Measurements from ENCODE around the gene AGAP1.

Gene AGAP1

DNA sequence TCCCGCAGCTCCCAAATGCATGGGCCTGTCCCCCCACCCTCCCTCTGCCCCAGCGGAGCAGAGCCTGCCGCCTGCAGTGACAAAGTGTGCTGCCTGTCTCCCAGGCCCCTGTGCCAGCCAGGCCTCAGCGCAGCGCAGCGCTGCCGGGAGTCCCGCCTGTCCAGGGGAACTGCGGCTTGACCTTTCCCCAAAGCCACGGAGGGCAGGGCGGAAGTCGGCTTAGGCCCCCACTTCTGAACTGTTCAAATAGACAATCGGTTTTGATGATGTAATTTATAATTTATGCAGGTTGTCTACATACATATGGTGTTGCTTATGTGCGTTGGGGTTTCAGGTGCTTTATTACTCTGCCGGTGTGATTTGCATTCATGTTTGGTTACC, 667.2 kb downstream of the AGAP1 start:
- DNase-seq, result no peak

- DNase-seq, result no peak
These were observed 667.7 kb downstream of the AGAP1 start for GRCh38 chr2:236161531-236161930.

- DNase-seq, result no peak
These were observed 668.4 kb downstream of the AGAP1 start for GRCh38 chr2:236162031-236162845.

DNA sequence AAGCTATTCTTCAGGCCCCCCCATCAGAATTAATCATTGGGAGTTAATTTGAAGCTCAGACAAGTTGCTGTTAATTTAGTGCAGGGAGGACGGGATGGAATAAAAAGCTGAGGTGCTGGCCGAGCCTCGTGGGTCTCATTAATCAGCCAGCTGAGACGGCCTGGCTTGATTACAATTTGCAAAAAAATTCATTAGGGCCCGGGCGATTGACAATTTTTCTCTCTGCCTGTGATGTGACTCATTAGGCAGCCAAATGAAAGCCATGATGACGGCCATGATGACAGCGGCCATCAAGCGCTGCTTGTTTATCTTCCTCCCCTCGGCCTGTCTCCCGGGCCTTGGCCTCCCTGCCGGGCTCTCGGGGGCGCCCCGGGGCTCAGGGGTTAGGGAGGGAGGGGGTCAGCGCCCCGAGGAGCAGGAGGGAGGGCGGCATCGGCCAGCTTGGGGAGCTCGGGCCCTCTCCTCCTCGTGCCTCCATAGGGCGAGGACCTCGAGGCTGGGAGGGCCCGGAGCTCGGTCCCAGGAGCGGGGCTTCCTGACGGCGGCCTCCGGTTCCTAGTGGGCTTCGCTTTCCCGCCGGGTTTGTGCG, 669.1 kb downstream of the AGAP1 start:
- DNase-seq, result no peak

DNA sequence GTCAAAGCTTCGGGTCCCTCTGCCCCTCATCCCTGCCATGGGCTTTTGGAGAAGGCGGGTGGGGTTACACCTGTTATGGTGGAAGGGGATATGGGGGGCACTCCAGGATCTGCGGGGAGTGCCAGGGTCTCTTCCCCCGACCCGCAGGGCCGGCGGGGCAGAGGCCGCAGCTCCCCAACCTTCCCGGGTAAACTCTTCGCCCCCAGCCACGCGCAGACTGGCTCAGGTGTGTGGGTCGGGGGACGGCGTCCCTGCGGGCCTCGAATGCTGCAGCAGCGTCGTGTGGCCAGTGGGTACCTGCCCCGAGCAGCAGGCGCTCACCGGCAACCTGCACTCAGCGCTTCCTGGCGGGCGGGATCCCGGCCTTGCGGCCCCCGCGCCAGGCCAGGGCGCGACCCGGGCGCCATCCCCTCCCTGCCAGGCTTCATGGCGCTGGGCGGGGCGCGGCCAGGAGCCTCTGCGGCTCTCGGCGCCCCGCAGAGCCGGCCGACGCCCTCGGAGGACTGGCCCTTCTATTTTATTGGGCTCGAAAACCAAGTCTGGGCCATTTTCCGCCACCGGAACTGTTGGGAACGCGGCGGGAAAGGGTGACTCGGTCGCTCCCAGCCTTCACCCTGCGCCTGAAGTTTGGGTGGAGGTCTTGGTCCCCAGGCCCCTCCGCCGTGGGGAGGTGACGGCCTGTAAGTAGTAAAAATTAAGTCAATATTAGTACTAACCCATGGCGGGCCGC, 669.8 kb downstream of the AGAP1 start:
- no peak for DNase-seq

DNA sequence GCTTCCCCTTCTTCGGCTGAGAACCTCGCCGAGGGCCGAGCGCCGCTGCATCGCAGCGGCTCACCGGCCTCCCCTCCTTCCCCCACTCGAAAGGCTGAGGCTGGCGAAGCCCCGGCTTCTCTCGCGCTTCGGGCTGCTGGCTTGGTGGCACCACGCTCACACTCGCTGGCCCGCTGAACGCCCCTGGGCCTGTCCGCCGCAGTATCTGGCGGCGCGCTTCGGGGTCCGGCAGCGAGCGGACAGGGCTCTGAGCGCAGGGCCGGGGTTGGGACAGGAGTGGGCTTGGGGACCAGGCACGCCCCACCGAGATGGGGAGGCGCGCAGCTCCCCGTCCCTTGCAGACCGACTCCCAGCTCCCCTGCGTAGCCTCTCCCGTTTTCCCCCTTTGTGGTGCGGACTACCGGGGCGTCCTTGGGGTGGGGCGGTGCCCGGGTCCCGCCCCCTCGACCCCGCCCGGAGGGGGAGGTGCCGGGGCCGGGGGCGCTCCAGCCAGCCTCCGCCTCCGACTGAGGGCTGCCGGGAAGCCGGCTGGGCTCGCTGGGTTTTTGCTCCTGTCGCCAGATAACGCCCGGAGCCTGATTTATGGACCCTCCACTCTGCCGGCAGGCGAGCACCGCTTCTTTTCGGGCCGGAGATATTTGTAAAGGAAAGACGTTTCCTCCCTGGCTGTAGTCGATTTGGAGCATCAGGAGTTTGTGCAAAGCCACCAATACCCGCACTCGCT, 670.5 kb downstream of the AGAP1 start:
- no peak for DNase-seq

- no peak for DNase-seq
These were observed 671.3 kb downstream of the AGAP1 start for GRCh38 chr2:236164925-236165841.

GRCh38 chr2:236165842-236166795, 672.3 kb downstream of the AGAP1 start:
- no peak for DNase-seq

- DNase-seq, result no peak
These were observed 673.0 kb downstream of the AGAP1 start for GRCh38 chr2:236166796-236167296.

- no peak for DNase-seq
These were observed 673.7 kb downstream of the AGAP1 start for GRCh38 chr2:236167297-236168109.

GRCh38 chr2:236168110-236169080, 674.6 kb downstream of the AGAP1 start, which contains the start of gene GBX2:
TSS of gene GBX2 (minus strand) at chr2:236168386. CDS start at chr2:236167971, 415 bp downstream.
- no peak for DNase-seq

GRCh38 chr2:236169151-236169721, 675.4 kb downstream of the AGAP1 start:
- DNase-seq, result no peak

DNA sequence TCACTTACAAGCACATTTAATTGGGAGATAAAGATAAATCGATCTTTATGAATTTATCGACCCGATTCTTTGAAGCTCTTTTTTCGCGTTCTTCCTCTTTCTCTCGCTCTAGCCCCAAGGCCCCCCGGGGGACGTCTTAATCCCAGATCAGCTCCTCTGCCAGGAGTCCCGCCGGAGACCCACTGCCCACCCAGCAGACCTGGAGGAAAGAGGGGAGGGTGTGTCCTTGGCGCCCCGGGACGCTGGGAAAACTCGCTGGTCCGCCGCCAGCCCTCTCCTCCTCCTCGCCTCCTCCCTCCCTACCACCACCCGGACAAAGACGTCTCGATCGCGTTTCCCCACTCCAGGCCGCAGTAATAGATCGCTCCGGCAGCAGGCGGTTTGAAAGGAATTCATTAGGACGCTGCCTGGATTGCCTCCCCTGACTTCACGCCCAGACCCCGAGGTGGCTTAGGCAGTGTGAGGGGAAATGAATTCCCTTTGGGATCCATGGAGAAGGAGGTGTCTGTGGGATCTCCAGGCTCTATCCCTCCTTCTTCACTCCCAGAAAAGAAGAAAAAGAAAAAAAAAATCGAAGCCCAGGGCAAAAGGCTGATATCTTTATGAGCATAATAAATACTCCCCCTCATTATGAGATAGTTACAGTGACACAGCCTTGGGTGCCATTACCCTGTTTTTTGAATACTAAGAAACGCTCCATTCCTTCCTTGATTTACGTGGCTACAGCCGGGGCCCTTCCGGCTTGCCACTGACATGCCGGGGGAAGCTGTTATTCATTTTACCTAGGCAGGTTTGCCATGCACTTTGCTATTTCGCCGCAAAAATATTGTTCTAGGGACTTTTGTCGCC, 676.1 kb downstream of the AGAP1 start:
- no peak for DNase-seq

- no peak for DNase-seq
These were observed 676.8 kb downstream of the AGAP1 start for GRCh38 chr2:236170590-236171165.

GRCh38 chr2:236171181-236171679, 677.4 kb downstream of the AGAP1 start:
- DNase-seq, result no peak

- no peak for DNase-seq
These were observed 677.9 kb downstream of the AGAP1 start for GRCh38 chr2:236171680-236172254.

Data from stimulated activated CD4-positive, alpha-beta T cell treated with anti-CD3 and anti-CD28 coated beads, Interleukin-12 subunit alpha, Interleukin-12 subunit beta, amount 100 ng/mL, for 4 hours (primary cell).